Adipose tissue (tissue), 3 donors: Measurements from ENCODE around the gene TEPSIN. TPM values are rescaled to one million over a fixed set of nuclear protein-coding genes. Genes with fewer than 3 reads are reported as not detected.

Experiments used
- H3K27ac ChIP-seq: one replicate; pipeline ENCODE4 v1.5.1; 2013; ENCODE audit warnings: low read depth, low read length
- WGBS, 3 donors: extraction: QIAGEN DNeasy Blood & Tissue Kit; methylation state at CpG; one replicate each; pipeline ENCODE4 v1.1.7; 2013; 5-methylcytosine and 5-hydroxymethylcytosine counted together
- polyA plus RNA-seq, 3 donors: library from polyadenylated mRNA; stranded (reverse); fragments of 200-250 nt; gene quantifications; one replicate each; pipeline ENCODE4 v1.2.3, GENCODE V29; 2013
- donor health status: healthy with polysubstance abuse.
- donor health status: Bipolar disorder and iron deficiency.
- donor health status: healthy.

Gene TEPSIN
- polyA plus RNA-seq, 3 donors: 22.7 to 24.7 (median 24.0) TPM

- WGBS, 3 donors: 29 to 38% (median 29%) methylated on average over 15 of the region's 15 CpGs
- H3K27ac ChIP-seq: no peak overlapping the region
Measured at GRCh38 chr17:81184555-81184954, 54.3 kb downstream of the TEPSIN start.

GRCh38 chr17:81183807-81184206, 55.0 kb downstream of the TEPSIN start:
- WGBS, 3 donors: 87 to 96% (median 91%) methylated on average over 11 of the region's 11 CpGs
- H3K27ac ChIP-seq: no peak overlapping the region

- H3K27ac ChIP-seq: no peak overlapping the region
- 88 to 94% (median 93%) methylated on average over 9 to 10 of the region's 10 CpGs for whole genome bisulfite sequencing, 3 donors
Measured at GRCh38 chr17:81183316-81183715, 55.5 kb downstream of the TEPSIN start.

- WGBS, 3 donors: 83 to 91% (median 88%) methylated on average over 5 of the region's 5 CpGs
- H3K27ac ChIP-seq: no peak overlapping the region
Measured at GRCh38 chr17:81182596-81182995, 56.3 kb downstream of the TEPSIN start.

- no peak overlapping the region for H3K27ac ChIP-seq
- 92 to 98% (median 94%) methylated on average over 17 to 19 of the region's 19 CpGs for WGBS, 3 donors
Measured at GRCh38 chr17:81181811-81182185, 57.1 kb downstream of the TEPSIN start.

GRCh38 chr17:81180836-81181810, 57.7 kb downstream of the TEPSIN start:
- WGBS, 3 donors: 93 to 94% (median 94%) methylated on average over 43 to 49 of the region's 49 CpGs
- H3K27ac ChIP-seq: no peak overlapping the region

GRCh38 chr17:81179861-81180260, 59.0 kb downstream of the TEPSIN start:
- WGBS, 3 donors: 66 to 78% (median 72%) methylated on average over 11 to 12 of the region's 12 CpGs
- H3K27ac ChIP-seq: no peak overlapping the region

GRCh38 chr17:81179220-81179619, 59.6 kb downstream of the TEPSIN start:
- 59 to 78% (median 72%) methylated on average over 9 of the region's 9 CpGs for WGBS, 3 donors
- H3K27ac ChIP-seq: no peak overlapping the region

Other genes starting within 250 kb of the TEPSIN start
- gene CHMP6, start 247.2 kb downstream of the TEPSIN start, polyA plus RNA-seq: 10 to 100 TPM; 14.8 to 27.8 (median 26.4) TPM
- gene BAIAP2, start 203.9 kb downstream of the TEPSIN start, polyA plus RNA-seq: 10 to 100 TPM in 2 of 3 donors, 1 to 10 TPM in 1; 6.9 to 23.7 (median 14.9) TPM
- not detected for gene PVALEF, start 73.5 kb downstream of the TEPSIN start, polyA plus RNA-seq
- 10 to 100 TPM in 1 of 3 donors, 1 to 10 TPM in 2; 3.9 to 13.2 (median 5.2) TPM for gene AATK, start 72.8 kb downstream of the TEPSIN start, polyA plus RNA-seq
- gene CEP131, start 16.1 kb downstream of the TEPSIN start, polyA plus RNA-seq: 10 to 100 TPM in 1 of 3 donors, 1 to 10 TPM in 2; 5.0 to 12.7 (median 5.4) TPM
- 10 to 100 TPM; 17.7 to 56.3 (median 46.2) TPM for gene NDUFAF8, start 263 bp upstream of the TEPSIN start, polyA plus RNA-seq
- 100 to 1,000 TPM in 1 of 3 donors, 10 to 100 TPM in 2; 40.7 to 115 (median 80.2) TPM for gene SLC38A10, start 56.3 kb upstream of the TEPSIN start, polyA plus RNA-seq
- 10 to 100 TPM in 2 of 3 donors, 1 to 10 TPM in 1; 5.6 to 14.4 (median 12.9) TPM for gene BAHCC1, start 156.4 kb upstream of the TEPSIN start, polyA plus RNA-seq